ENCODE measurements around the gene PLPP1. TPM values are rescaled to one million over a fixed set of nuclear protein-coding genes. Genes with fewer than 3 reads are reported as not detected.

Gene PLPP1
- total and polyA plus RNA-seq, 4 donors, result 51.8 to 84.6 (median 59.1) TPM

GRCh38 chr5:55467862-55468551 lies 66.8 kb downstream of the PLPP1 start:
- 66% methylated on average over 4 of the region's 5 CpGs for WGBS (ENCODE audit: insufficient coverage)
- H3K27ac ChIP-seq (ENCODE audit: low read depth, low read length), result no peak overlapping the region
- peaks cover 3% of the 10 kb centered on the region for H3K36me3 ChIP-seq (ENCODE audit: control insufficient read depth, insufficient read depth, low read length)

GRCh38 chr5:55463613-55464012 lies 71.2 kb downstream of the PLPP1 start:
- Histone ChIP-seq H3K9me3 (ENCODE audit: control insufficient read depth, insufficient read depth, low read length) (no peaks in the 10 kb centered on the region), H3K4me3 (ENCODE audit: low read depth, low read length) (no peak overlapping the region), H3K27ac (ENCODE audit: low read depth, low read length) (no peak overlapping the region), H3K4me1 (ENCODE audit: control insufficient read depth, insufficient read depth, low read length) (no peaks in the 10 kb centered on the region), H3K27me3 (ENCODE audit: control insufficient read depth, insufficient read depth, low read length) (no peaks in the 10 kb centered on the region), H3K36me3 (ENCODE audit: control insufficient read depth, insufficient read depth, low read length) (peaks cover 6% of the 10 kb centered on the region)
- WGBS (ENCODE audit: insufficient coverage), result 100% methylated on average over 1 of the region's 3 CpGs
- DNase-seq (ENCODE audit: low read depth in 4 of 6, low spot score in 6 of 6), result no peak

More at GRCh38 chr5:55467862-55468551, 66.8 kb downstream of the PLPP1 start:
- Histone ChIP-seq H3K9me3 (ENCODE audit: control insufficient read depth, insufficient read depth, low read length) (no peaks in the 10 kb centered on the region), H3K4me3 (ENCODE audit: low read depth, low read length) (no peak overlapping the region), H3K27me3 (ENCODE audit: control insufficient read depth, insufficient read depth, low read length) (no peaks in the 10 kb centered on the region), H3K4me1 (ENCODE audit: control insufficient read depth, insufficient read depth, low read length) (no peaks in the 10 kb centered on the region)
- DNase-seq (ENCODE audit: low read depth in 4 of 6, low spot score in 6 of 6), result no peak

- H3K4me1 ChIP-seq (ENCODE audit: control insufficient read depth, insufficient read depth, low read length), result no peaks in the 10 kb centered on the region
- no peak for DNase-seq (ENCODE audit: low read depth in 4 of 6, low spot score in 6 of 6)
- WGBS (ENCODE audit: insufficient coverage), result no CpG with 5 or more reads among the region's 2 CpGs
- H3K36me3 ChIP-seq (ENCODE audit: control insufficient read depth, insufficient read depth, low read length), result peaks cover 6% of the 10 kb centered on the region
- no peak overlapping the region for H3K27ac ChIP-seq (ENCODE audit: low read depth, low read length)
- no peaks in the 10 kb centered on the region for H3K27me3 ChIP-seq (ENCODE audit: control insufficient read depth, insufficient read depth, low read length)
- no peaks in the 10 kb centered on the region for H3K9me3 ChIP-seq (ENCODE audit: control insufficient read depth, insufficient read depth, low read length)
- no peak overlapping the region for H3K4me3 ChIP-seq (ENCODE audit: low read depth, low read length)
Measured at GRCh38 chr5:55459572-55459971, 75.2 kb downstream of the PLPP1 start.

GRCh38 chr5:55456216-55456895 lies 78.4 kb downstream of the PLPP1 start:
- Histone ChIP-seq H3K9me3 (ENCODE audit: control insufficient read depth, insufficient read depth, low read length) (no peaks in the 10 kb centered on the region), H3K4me1 (ENCODE audit: control insufficient read depth, insufficient read depth, low read length) (no peaks in the 10 kb centered on the region), H3K27me3 (ENCODE audit: control insufficient read depth, insufficient read depth, low read length) (no peaks in the 10 kb centered on the region), H3K36me3 (ENCODE audit: control insufficient read depth, insufficient read depth, low read length) (no peaks in the 10 kb centered on the region), H3K4me3 (ENCODE audit: low read depth, low read length) (no peak overlapping the region), H3K27ac (ENCODE audit: low read depth, low read length) (no peak overlapping the region)
- DNase-seq (ENCODE audit: low read depth in 4 of 6, low spot score in 6 of 6), result no peak
- 92% methylated on average over 2 of the region's 3 CpGs for WGBS (ENCODE audit: insufficient coverage)

- H3K36me3 ChIP-seq (ENCODE audit: control insufficient read depth, insufficient read depth, low read length), result no peaks in the 10 kb centered on the region
- H3K27me3 ChIP-seq (ENCODE audit: control insufficient read depth, insufficient read depth, low read length), result no peaks in the 10 kb centered on the region
- DNase-seq (ENCODE audit: low read depth in 4 of 6, low spot score in 6 of 6), result no peak
- no peak overlapping the region for H3K4me3 ChIP-seq (ENCODE audit: low read depth, low read length)
- H3K27ac ChIP-seq (ENCODE audit: low read depth, low read length), result no peak overlapping the region
- WGBS (ENCODE audit: insufficient coverage), result 57% methylated on average over 1 of the region's 2 CpGs
- H3K4me1 ChIP-seq (ENCODE audit: control insufficient read depth, insufficient read depth, low read length), result no peaks in the 10 kb centered on the region
- H3K9me3 ChIP-seq (ENCODE audit: control insufficient read depth, insufficient read depth, low read length), result no peaks in the 10 kb centered on the region
Measured at GRCh38 chr5:55454282-55454681, 80.5 kb downstream of the PLPP1 start.

- Histone ChIP-seq H3K27ac (ENCODE audit: low read depth, low read length) (no peak overlapping the region), H3K9me3 (ENCODE audit: control insufficient read depth, insufficient read depth, low read length) (no peaks in the 10 kb centered on the region), H3K27me3 (ENCODE audit: control insufficient read depth, insufficient read depth, low read length) (no peaks in the 10 kb centered on the region), H3K36me3 (ENCODE audit: control insufficient read depth, insufficient read depth, low read length) (no peaks in the 10 kb centered on the region), H3K4me3 (ENCODE audit: low read depth, low read length) (no peak overlapping the region), H3K4me1 (ENCODE audit: control insufficient read depth, insufficient read depth, low read length) (no peaks in the 10 kb centered on the region)
- no peak for DNase-seq (ENCODE audit: low read depth in 4 of 6, low spot score in 6 of 6)
- 100% methylated on average over 1 of the region's 1 CpG for WGBS (ENCODE audit: insufficient coverage)
Measured at GRCh38 chr5:55453211-55453610, 81.6 kb downstream of the PLPP1 start.

GRCh38 chr5:55451976-55452375 lies 82.8 kb downstream of the PLPP1 start:
- H3K27me3 ChIP-seq (ENCODE audit: control insufficient read depth, insufficient read depth, low read length), result no peaks in the 10 kb centered on the region
- no peaks in the 10 kb centered on the region for H3K9me3 ChIP-seq (ENCODE audit: control insufficient read depth, insufficient read depth, low read length)
- no peaks in the 10 kb centered on the region for H3K4me1 ChIP-seq (ENCODE audit: control insufficient read depth, insufficient read depth, low read length)
- no peaks in the 10 kb centered on the region for H3K36me3 ChIP-seq (ENCODE audit: control insufficient read depth, insufficient read depth, low read length)
- DNase-seq (ENCODE audit: low read depth in 4 of 6, low spot score in 6 of 6), result no peak
- H3K4me3 ChIP-seq (ENCODE audit: low read depth, low read length), result no peak overlapping the region
- H3K27ac ChIP-seq (ENCODE audit: low read depth, low read length), result no peak overlapping the region
- 100% methylated on average over 1 of the region's 2 CpGs for WGBS (ENCODE audit: insufficient coverage)

- whole genome bisulfite sequencing (ENCODE audit: insufficient coverage), result 86% methylated on average over 1 of the region's 4 CpGs
- Histone ChIP-seq H3K4me3 (ENCODE audit: low read depth, low read length) (no peak overlapping the region), H3K36me3 (ENCODE audit: control insufficient read depth, insufficient read depth, low read length) (no peaks in the 10 kb centered on the region), H3K9me3 (ENCODE audit: control insufficient read depth, insufficient read depth, low read length) (no peaks in the 10 kb centered on the region), H3K4me1 (ENCODE audit: control insufficient read depth, insufficient read depth, low read length) (no peaks in the 10 kb centered on the region), H3K27ac (ENCODE audit: low read depth, low read length) (no peak overlapping the region), H3K27me3 (ENCODE audit: control insufficient read depth, insufficient read depth, low read length) (no peaks in the 10 kb centered on the region)
- DNase-seq (ENCODE audit: low read depth in 4 of 6, low spot score in 6 of 6), result no peak
Measured at GRCh38 chr5:55450050-55450765, 84.6 kb downstream of the PLPP1 start.

- no peak overlapping the region for H3K27ac ChIP-seq (ENCODE audit: low read depth, low read length)
- DNase-seq (ENCODE audit: low read depth in 4 of 6, low spot score in 6 of 6), result no peak
- peaks cover 3% of the 10 kb centered on the region for H3K4me1 ChIP-seq (ENCODE audit: control insufficient read depth, insufficient read depth, low read length)
- H3K9me3 ChIP-seq (ENCODE audit: control insufficient read depth, insufficient read depth, low read length), result no peaks in the 10 kb centered on the region
- H3K36me3 ChIP-seq (ENCODE audit: control insufficient read depth, insufficient read depth, low read length), result no peaks in the 10 kb centered on the region
- no peak overlapping the region for H3K4me3 ChIP-seq (ENCODE audit: low read depth, low read length)
- H3K27me3 ChIP-seq (ENCODE audit: control insufficient read depth, insufficient read depth, low read length), result no peaks in the 10 kb centered on the region
- 49% methylated on average over 3 of the region's 8 CpGs for WGBS (ENCODE audit: insufficient coverage)
Measured at GRCh38 chr5:55446640-55447351, 88.0 kb downstream of the PLPP1 start.

All from spinal cord (tissue), 10 donors.